MM.1S (cell line): ENCODE data around the gene LRRC45.
A peak's percentile ranks its signal among the peaks of the same experiment; 100 is the strongest.

Source experiments
- DNase-seq: peaks from one replicate; pipeline ENCODE4 v3.0.0-alpha.2; 2015
- H2AFZ ChIP-seq: fragments of 300-600 bp; sonication (generic); 2 replicates; pipeline ENCODE4 v1.6.0; 2016; ENCODE audit warnings: antibody characterized with exemption, low read length
- H3F3A ChIP-seq: fragments of 300-600 bp; sonication (generic); 2 replicates; pipeline ENCODE4 v1.6.1; 2016; ENCODE audit warnings: mild to moderate bottlenecking, antibody characterized with exemption, low read length, moderate library complexity, mixed read lengths; ENCODE audit not compliant: insufficient read depth
- H3K27ac ChIP-seq: fragments of 300-600 bp; sonication (generic); 2 replicates; pipeline ENCODE4 v1.5.1; 2016; ENCODE audit warnings: mild to moderate bottlenecking, low read length
- H3K27me3 ChIP-seq: fragments of 300-600 bp; sonication (generic); replicated peaks from 2 replicates; pipeline ENCODE4 v1.6.0; 2016; ENCODE audit warnings: low read length; ENCODE audit not compliant: insufficient read depth
- H3K36me3 ChIP-seq: fragments of 300-600 bp; sonication (generic); replicated peaks from 2 replicates; pipeline ENCODE4 v1.6.1; 2016; ENCODE audit warnings: mild to moderate bottlenecking, low read length, mixed read lengths; ENCODE audit not compliant: insufficient read depth
- H3K4me1 ChIP-seq: fragments of 300-600 bp; sonication (generic); 2 replicates; pipeline ENCODE4 v1.6.1; 2016; ENCODE audit warnings: low read length, mixed read lengths
- H3K4me2 ChIP-seq: fragments of 300-600 bp; sonication (generic); 2 replicates; pipeline ENCODE4 v1.6.0; 2016; ENCODE audit warnings: low read depth, low read length
- H3K4me3 ChIP-seq: fragments of 300-600 bp; sonication (generic); 2 replicates; pipeline ENCODE4 v1.5.1; 2016; ENCODE audit warnings: low read length, mixed read lengths
- H3K79me2 ChIP-seq: fragments of 300-600 bp; sonication (generic); 2 replicates; pipeline ENCODE4 v1.6.1; 2016; ENCODE audit warnings: mixed run types, low read length, mixed read lengths
- H3K9ac ChIP-seq: fragments of 300-600 bp; sonication (generic); 2 replicates; pipeline ENCODE4 v1.6.1; 2016; ENCODE audit warnings: low read length, mixed read lengths
- H3K9me2 ChIP-seq: fragments of 300-600 bp; sonication (generic); replicated peaks from 2 replicates; pipeline ENCODE4 v1.6.1; 2016; ENCODE audit warnings: mild to moderate bottlenecking, low read length, mixed read lengths; ENCODE audit not compliant: insufficient read depth
- H3K9me3 ChIP-seq: fragments of 300-600 bp; sonication (generic); replicated peaks from 2 replicates; pipeline ENCODE4 v1.6.1; 2016; ENCODE audit warnings: mild to moderate bottlenecking, low read length, mixed read lengths; ENCODE audit not compliant: insufficient read depth
- H4K20me1 ChIP-seq: fragments of 300-600 bp; sonication (generic); 2 replicates; pipeline ENCODE4 v1.6.1; 2016; ENCODE audit warnings: mild to moderate bottlenecking, low read length, moderate library complexity, mixed read lengths; ENCODE audit not compliant: insufficient read depth
- CTCF ChIP-seq: fragments of 300-600 bp; sonication (generic); IDR thresholded peaks from 2 replicates; pipeline ENCODE4 v1.5.1; 2016; ENCODE audit warnings: antibody characterized with exemption, low read length, mixed read lengths
- EZH2 ChIP-seq: fragments of 300-600 bp; sonication (generic); optimal IDR thresholded peaks from 2 replicates; pipeline ENCODE3; 2017; ENCODE audit warnings: low read depth, mild to moderate bottlenecking, antibody characterized with exemption, low read length, mixed read lengths
- EZH2phosphoT487 ChIP-seq: fragments of 300-600 bp; sonication (generic); IDR thresholded peaks from 2 replicates; pipeline ENCODE4 v1.6.1; 2018; ENCODE audit warnings: antibody characterized with exemption, low read length

Gene LRRC45

GRCh38 chr17:82031303-82031884, 8.3 kb downstream of the LRRC45 start, which contains the start of gene RAC3:
Gene RAC3 (plus strand): TSS chr17:82031678. CDS start chr17:82031762, 84 bp downstream.
- Histone ChIP-seq H3K27me3 (no peaks in the 10 kb centered on the region), H3K9ac (peak within 1 kb of the TSS; percentile 23; the same call in 1 of the 2 replicates), H3K4me3 (peak within 1 kb of the TSS; percentile 71), H2AFZ (peak within 1 kb of the TSS; percentile 53), H4K20me1 (no peaks in the 10 kb centered on the region), H3K9me3 (no peaks in the 10 kb centered on the region), H3K27ac (peak within 1 kb of the TSS; percentile 25; the same call in 1 of the 2 replicates), H3K79me2 (peaks cover 5% of the 10 kb centered on the region), H3K4me1 (peaks cover 10% of the 10 kb centered on the region; the same call in 1 of the 2 replicates), H3F3A (peaks cover 12% of the 10 kb centered on the region; the same call in 1 of the 2 replicates), H3K4me2 (peak within 1 kb of the TSS; percentile 98), H3K9me2 (no peaks in the 10 kb centered on the region), H3K36me3 (no peaks in the 10 kb centered on the region)
- TF ChIP-seq EZH2phosphoT487 (no peak), EZH2 (no peak), CTCF (no peak)
- peak; percentile 38 for DNase-seq

- Histone ChIP-seq H3K27ac (no peak overlapping the region), H3K27me3 (no peaks in the 10 kb centered on the region), H3K9ac (peak overlapping the region; percentile 18; the same call in 1 of the 2 replicates), H3K4me3 (peak overlapping the region; percentile 47), H3K4me1 (peaks cover 13% of the 10 kb centered on the region; the same call in 1 of the 2 replicates), H3K9me3 (no peaks in the 10 kb centered on the region), H3K4me2 (peak overlapping the region; percentile 86), H2AFZ (peak overlapping the region; percentile 18; the same call in 1 of the 2 replicates), H3F3A (peaks cover 12% of the 10 kb centered on the region; the same call in 1 of the 2 replicates), H4K20me1 (no peaks in the 10 kb centered on the region), H3K36me3 (no peaks in the 10 kb centered on the region), H3K79me2 (peaks cover 12% of the 10 kb centered on the region), H3K9me2 (no peaks in the 10 kb centered on the region)
- DNase-seq, result peak; percentile 65
- no peak for TF ChIP-seq CTCF
- no peak for TF ChIP-seq EZH2
- TF ChIP-seq EZH2phosphoT487, result no peak
Measured at GRCh38 chr17:82031885-82032627, 9.0 kb downstream of the LRRC45 start.

GRCh38 chr17:82033359-82034085, 10.4 kb downstream of the LRRC45 start:
- H3K27ac ChIP-seq, result no peak overlapping the region
- no peak overlapping the region for H3K4me2 ChIP-seq
- DNase-seq, result no peak
- H3K9me3 ChIP-seq, result no peaks in the 10 kb centered on the region
- TF ChIP-seq EZH2 (no peak), EZH2phosphoT487 (no peak), CTCF (no peak)
- H4K20me1 ChIP-seq, result no peaks in the 10 kb centered on the region
- peaks cover 15% of the 10 kb centered on the region; the same call in 1 of the 2 replicates for H3K4me1 ChIP-seq
- no peak overlapping the region for H2AFZ ChIP-seq
- no peak overlapping the region for H3K4me3 ChIP-seq
- no peak overlapping the region for H3K9ac ChIP-seq
- no peaks in the 10 kb centered on the region for H3K36me3 ChIP-seq
- H3K27me3 ChIP-seq, result no peaks in the 10 kb centered on the region
- H3K79me2 ChIP-seq, result peaks cover 12% of the 10 kb centered on the region
- H3F3A ChIP-seq, result peaks cover 12% of the 10 kb centered on the region; the same call in 1 of the 2 replicates
- H3K9me2 ChIP-seq, result no peaks in the 10 kb centered on the region
